Uterus (tissue), 4 donors: Measurements from ENCODE around the gene CD47. TPM values are rescaled to one million over a fixed set of nuclear protein-coding genes. Genes with fewer than 3 reads are reported as not detected.

Experiments
- DNase-seq, 2 donors: peaks; one replicate each; pipeline ENCODE4 v3.0.0-alpha.2; 2019 to 2020
- H3K27ac ChIP-seq, 2 donors: fragments of 200-600 bp; sonication (generic); 1 replicate in 1 of 2; 2 replicates in 1 of 2; pipeline ENCODE4 v1.5.1; 2016 to 2018
- H3K27me3 ChIP-seq, 2 donors: fragments of 200-600 bp; sonication (generic); one replicate each; pipeline ENCODE4 v1.5.1; 2018 to 2019; ENCODE audit warnings: control low read depth in 1 of 2
- H3K36me3 ChIP-seq, 2 donors: fragments of 200-600 bp; sonication (generic); one replicate each; pipeline ENCODE4 v1.5.1; 2019; ENCODE audit warnings: control low read depth in 1 of 2
- H3K4me1 ChIP-seq, 2 donors: fragments of 200-600 bp; sonication (generic); one replicate each; pipeline ENCODE4 v1.5.1; 2018 to 2019; ENCODE audit warnings: control low read depth in 1 of 2
- H3K4me3 ChIP-seq, 2 donors: fragments of 200-600 bp; sonication (generic); 1 replicate in 1 of 2; 2 replicates in 1 of 2; pipeline ENCODE4 v1.5.1; 2018 to 2019; ENCODE audit warnings: mild to moderate bottlenecking in 1 of 2
- H3K9me3 ChIP-seq, 2 donors: fragments of 200-600 bp; sonication (generic); one replicate each; pipeline ENCODE4 v1.5.1; 2019; ENCODE audit warnings: control low read depth in 1 of 2
- CTCF ChIP-seq, 4 experiments: fragments of 200-600 bp in 2 of 4; fragments of 450-650 bp in 2 of 4; sonication (generic) in 2 of 4; IDR thresholded peaks; one replicate each; pipeline ENCODE4 v1.5.1; 2016 to 2019; ENCODE audit warnings: antibody characterized with exemption in 4 of 4, mild to moderate bottlenecking in 2 of 4, moderate library complexity in 1 of 4
- POLR2A ChIP-seq, 2 donors: fragments of 450-650 bp; IDR thresholded peaks; one replicate each; pipeline ENCODE4 v1.6.1; 2016; ENCODE audit warnings: antibody characterized with exemption in 2 of 2, mild to moderate bottlenecking in 1 of 2, moderate library complexity in 1 of 2
- intact Hi-C: fragments of 100-400 bp; cut with DNase I; formaldehyde crosslinking; loops from one replicate; pipeline ENCODE4 v1.15.1; 2023; ENCODE audit warnings: low total_unique reads
- total RNA-seq, 4 donors: library from RNA; depleted of rRNA in 3 of 4; stranded (reverse); fragments of >200 nt in 3 of 4; gene quantifications; one replicate each; pipeline versions ENCODE4 v1.1.0 to v1.2.4, GENCODE V29; 2014 to 2023
- donor health status: DM: yes; HTN: yes; CAD: no.

The CD47 gene
- total RNA-seq = 100 to 1,000 TPM in 1 of 4 donors, 10 to 100 TPM in 3; 29.2 to 210 (median 67.1) TPM

GRCh38 chr3:108090701-108091497 is at the start of gene CD47:
CD47 (minus strand) TSS chr3:108091031; CDS start chr3:108090908, 123 bp downstream.
- intact Hi-C loops = no loop called here
- TF ChIP-seq CTCF (IDR thresholded peaks at IDR 0.05) = no peak
- TF ChIP-seq POLR2A (IDR thresholded peaks at IDR 0.05) = peak; percentile 78 to 90
- no peaks in the 10 kb centered on the region for H3K9me3 ChIP-seq
- H3K36me3 ChIP-seq = no peaks in the 10 kb centered on the region
- peak; percentile 89 to 94 for DNase-seq
- H3K4me1 ChIP-seq = no peaks in the 10 kb centered on the region
- H3K4me3 ChIP-seq = peak within 1 kb of the TSS; percentile 84 to 99
- H3K27me3 ChIP-seq = no peaks in the 10 kb centered on the region
- H3K27ac ChIP-seq = peak within 1 kb of the TSS; percentile 86 to 89

DNA sequence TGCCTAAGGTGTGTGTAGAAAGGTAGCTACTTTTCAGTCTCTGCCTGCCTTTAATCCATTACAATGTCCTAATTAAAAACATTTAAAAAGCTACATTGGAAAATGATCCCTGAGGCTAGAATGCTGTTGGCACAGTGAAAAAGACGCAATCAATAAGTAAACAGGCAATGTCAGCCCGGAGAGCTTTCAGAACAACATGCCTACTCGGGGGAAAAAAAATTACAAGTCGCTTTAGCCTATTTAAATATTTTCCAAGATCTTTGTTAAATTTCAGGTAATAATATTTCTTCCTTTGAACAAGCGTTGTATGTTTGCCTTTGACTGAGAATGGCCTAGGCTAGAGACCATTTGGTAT is 46.6 kb upstream of the CD47 start:
- TF ChIP-seq POLR2A (IDR thresholded peaks at IDR 0.05) = no peak
- TF ChIP-seq CTCF (IDR thresholded peaks at IDR 0.05) = no peak

GRCh38 chr3:108136561-108137459 is 46.0 kb upstream of the CD47 start:
- no peak for DNase-seq
- Histone ChIP-seq H3K9me3 (no peaks in the 10 kb centered on the region), H3K4me3 (no peak overlapping the region), H3K4me1 (no peaks in the 10 kb centered on the region), H3K27me3 (no peaks in the 10 kb centered on the region), H3K27ac (no peak overlapping the region), H3K36me3 (no peaks in the 10 kb centered on the region)
- TF ChIP-seq CTCF (IDR thresholded peaks at IDR 0.05) (no peak), POLR2A (IDR thresholded peaks at IDR 0.05) (no peak)
- intact Hi-C loops = no loop called here

More for the DNA sequence above, 46.6 kb upstream of the CD47 start:
- Histone ChIP-seq H3K27ac (no peak overlapping the region), H3K9me3 (no peaks in the 10 kb centered on the region), H3K4me3 (no peak overlapping the region), H3K36me3 (no peaks in the 10 kb centered on the region), H3K27me3 (no peaks in the 10 kb centered on the region), H3K4me1 (no peaks in the 10 kb centered on the region)
- intact Hi-C loops = no loop called here
- DNase-seq = no peak

GRCh38 chr3:108134555-108134880 is 43.7 kb upstream of the CD47 start:
- Histone ChIP-seq H3K36me3 (no peaks in the 10 kb centered on the region), H3K9me3 (no peaks in the 10 kb centered on the region), H3K4me1 (no peaks in the 10 kb centered on the region), H3K4me3 (no peak overlapping the region), H3K27ac (no peak overlapping the region), H3K27me3 (no peaks in the 10 kb centered on the region)
- no peak for DNase-seq
- no peak for TF ChIP-seq POLR2A (IDR thresholded peaks at IDR 0.05)
- no peak for TF ChIP-seq CTCF (IDR thresholded peaks at IDR 0.05)
- intact Hi-C loops = no loop called here
